ENCODE results near the gene HSD11B1L.

- TF ChIP-seq POLR2A (IDR thresholded peaks at IDR 0.05) (no peak), CTCF (IDR thresholded peaks at IDR 0.05) (no peak)
Observed at GRCh38 chr19:5700455-5701092, 19.7 kb downstream of the HSD11B1L start.
